ENCODE measurements around the gene CNTRL.
"Not testable (repeated sequence)": the region's sequence is repeated elsewhere in the genome, so short reads cannot be mapped to it uniquely, and the experiment has no call there.

GRCh38 chr9:121090743-121091142 is 16.0 kb downstream of the CNTRL start:
- TF ChIP-seq POLR2A (IDR thresholded peaks at IDR 0.05), result not testable (repeated sequence)
- TF ChIP-seq, protein P1, sequence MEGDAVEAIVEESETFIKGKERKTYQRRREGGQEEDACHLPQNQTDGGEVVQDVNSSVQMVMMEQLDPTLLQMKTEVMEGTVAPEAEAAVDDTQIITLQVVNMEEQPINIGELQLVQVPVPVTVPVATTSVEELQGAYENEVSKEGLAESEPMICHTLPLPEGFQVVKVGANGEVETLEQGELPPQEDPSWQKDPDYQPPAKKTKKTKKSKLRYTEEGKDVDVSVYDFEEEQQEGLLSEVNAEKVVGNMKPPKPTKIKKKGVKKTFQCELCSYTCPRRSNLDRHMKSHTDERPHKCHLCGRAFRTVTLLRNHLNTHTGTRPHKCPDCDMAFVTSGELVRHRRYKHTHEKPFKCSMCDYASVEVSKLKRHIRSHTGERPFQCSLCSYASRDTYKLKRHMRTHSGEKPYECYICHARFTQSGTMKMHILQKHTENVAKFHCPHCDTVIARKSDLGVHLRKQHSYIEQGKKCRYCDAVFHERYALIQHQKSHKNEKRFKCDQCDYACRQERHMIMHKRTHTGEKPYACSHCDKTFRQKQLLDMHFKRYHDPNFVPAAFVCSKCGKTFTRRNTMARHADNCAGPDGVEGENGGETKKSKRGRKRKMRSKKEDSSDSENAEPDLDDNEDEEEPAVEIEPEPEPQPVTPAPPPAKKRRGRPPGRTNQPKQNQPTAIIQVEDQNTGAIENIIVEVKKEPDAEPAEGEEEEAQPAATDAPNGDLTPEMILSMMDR (IDR thresholded peaks at IDR 0.05), result not testable (repeated sequence)
